ENCODE results near the gene POLE. TPM values are rescaled to one million over a fixed set of nuclear protein-coding genes. Genes with fewer than 3 reads are reported as not detected.

POLE gene
- total RNA-seq, 1 experiment from 2014 or later, result 147 TPM

DNA sequence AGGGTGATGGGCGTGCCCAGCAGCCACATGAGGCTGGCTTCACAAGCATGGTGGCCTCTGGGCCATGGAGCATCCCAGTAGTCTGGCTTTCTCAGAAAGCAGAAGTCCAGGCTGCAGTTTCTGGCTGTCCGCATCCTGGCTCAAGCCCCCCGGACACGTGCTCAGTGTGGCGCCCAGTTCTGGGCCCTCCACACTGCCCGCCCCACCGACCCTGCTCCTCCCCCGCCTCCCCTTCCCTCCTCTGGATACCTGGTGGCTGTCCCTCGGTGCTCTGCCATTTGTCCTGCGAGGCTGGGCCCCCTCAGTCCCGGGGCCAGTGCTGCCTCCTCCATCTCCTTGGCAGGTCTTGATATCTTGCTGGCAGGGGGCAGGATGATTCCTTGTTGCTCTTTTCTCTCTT lies 108.3 kb downstream of the POLE start:
- Histone ChIP-seq H3K23ac (ENCODE audit: insufficient read length, low read depth, low read length) (no peak overlapping the region), H3K14ac (ENCODE audit: insufficient read depth, low read length) (no peak overlapping the region), H3T11ph (ENCODE audit: low read length) (no peak overlapping the region), H3K4me1 (ENCODE audit: insufficient read depth, low read length) (no peaks in the 10 kb centered on the region), H2BK20ac (ENCODE audit: low read depth, low read length, poor library complexity, severe bottlenecking) (no peak overlapping the region), H3K79me1 (ENCODE audit: insufficient read depth, low read depth, low read length, poor library complexity, severe bottlenecking) (no peaks in the 10 kb centered on the region), H2BK120ac (ENCODE audit: low read depth, low read length, poor library complexity, severe bottlenecking) (no peak overlapping the region), H3K4me2 (ENCODE audit: insufficient read depth, insufficient read length, low read length) (no peak overlapping the region), H4K20me1 (ENCODE audit: control insufficient read depth, insufficient read depth, insufficient read length) (peaks cover 2% of the 10 kb centered on the region), H3K9ac (ENCODE audit: extremely low read depth, insufficient read length, low read length) (no peak overlapping the region), H2BK12ac (ENCODE audit: insufficient read length, low read depth, low read length) (no peak overlapping the region), H4K91ac (ENCODE audit: insufficient read length, low read depth, low read length) (no peak overlapping the region), H2BK5ac (ENCODE audit: insufficient read length, low read length) (no peak overlapping the region), H2BK15ac (ENCODE audit: low read depth, low read length) (no peak overlapping the region), H3K9me3 (ENCODE audit: control insufficient read depth, low read depth, low read length) (no peaks in the 10 kb centered on the region), H3K27me3 (ENCODE audit: insufficient read depth, low read length) (peaks cover under 1% of the 10 kb centered on the region; the same call in 1 of the 2 replicates), H3K56ac (ENCODE audit: insufficient read length, low read depth, low read length) (no peak overlapping the region), H2AFZ (ENCODE audit: low read length) (no peak overlapping the region), H3K27ac (ENCODE audit: insufficient read length, low read depth, low read length) (no peak overlapping the region), H2AK5ac (ENCODE audit: insufficient read length, low read length) (no peak overlapping the region), H3K79me2 (ENCODE audit: insufficient read depth, low read length) (no peaks in the 10 kb centered on the region), H4K5ac (ENCODE audit: insufficient read length, low read depth, low read length) (no peak overlapping the region), H4K8ac (replicated peaks; ENCODE audit: insufficient read length, low read depth, low read length) (no peak overlapping the region), H3K4ac (ENCODE audit: low read depth, low read length) (no peak overlapping the region), H3K18ac (ENCODE audit: insufficient read length, low read depth, low read length) (no peak overlapping the region), H3K23me2 (ENCODE audit: insufficient read length, low read depth, low read length, poor library complexity, severe bottlenecking) (peaks cover 15% of the 10 kb centered on the region)
- Mint-ChIP-seq H3K4me1 (peaks cover 2% of the 10 kb centered on the region in 2 experiments), H3K36me3 (ENCODE audit: insufficient read depth in 1 of 3, low read depth in 3 of 3) (peaks cover 17 to 46% (median 44%) of the 10 kb centered on the region in 3 experiments; a peak in 6 of 7 replicates), H3K27ac (no peak overlapping the region), H3K4me3 (no peak overlapping the region), H3K27me3 (ENCODE audit: low read depth) (peaks cover 45% of the 10 kb centered on the region), H3K9me3 (no peaks in the 10 kb centered on the region)
- WGBS (ENCODE audit: extremely low coverage, insufficient read length, low lambda C conversion rate), result no CpG with 5 or more reads among the region's 11 CpGs
- TF ChIP-seq, protein P1, sequence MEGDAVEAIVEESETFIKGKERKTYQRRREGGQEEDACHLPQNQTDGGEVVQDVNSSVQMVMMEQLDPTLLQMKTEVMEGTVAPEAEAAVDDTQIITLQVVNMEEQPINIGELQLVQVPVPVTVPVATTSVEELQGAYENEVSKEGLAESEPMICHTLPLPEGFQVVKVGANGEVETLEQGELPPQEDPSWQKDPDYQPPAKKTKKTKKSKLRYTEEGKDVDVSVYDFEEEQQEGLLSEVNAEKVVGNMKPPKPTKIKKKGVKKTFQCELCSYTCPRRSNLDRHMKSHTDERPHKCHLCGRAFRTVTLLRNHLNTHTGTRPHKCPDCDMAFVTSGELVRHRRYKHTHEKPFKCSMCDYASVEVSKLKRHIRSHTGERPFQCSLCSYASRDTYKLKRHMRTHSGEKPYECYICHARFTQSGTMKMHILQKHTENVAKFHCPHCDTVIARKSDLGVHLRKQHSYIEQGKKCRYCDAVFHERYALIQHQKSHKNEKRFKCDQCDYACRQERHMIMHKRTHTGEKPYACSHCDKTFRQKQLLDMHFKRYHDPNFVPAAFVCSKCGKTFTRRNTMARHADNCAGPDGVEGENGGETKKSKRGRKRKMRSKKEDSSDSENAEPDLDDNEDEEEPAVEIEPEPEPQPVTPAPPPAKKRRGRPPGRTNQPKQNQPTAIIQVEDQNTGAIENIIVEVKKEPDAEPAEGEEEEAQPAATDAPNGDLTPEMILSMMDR (conservative IDR thresholded peaks at IDR 0.05), result no peak
- no peak for DNase-seq

All from H9 (cell line).